Dendritic cell treated with granulocyte-macrophage colony-stimulating factor and Interleukin-4, amounts not matched to agents 40 ng/mL and 50 ng/mL, for 4 days (primary cell): Measurements from ENCODE around the gene CGA.
"Not testable (repeated sequence)": the region's sequence is repeated elsewhere in the genome, so short reads cannot be mapped to it uniquely, and the experiment has no call there.

Experiments
- H3K27ac Mint-ChIP-seq: one replicate; pipeline ENCODE4 v1.8.0; 2022; ENCODE audit warnings: mild to moderate bottlenecking, mixed read lengths
- H3K27me3 Mint-ChIP-seq: one replicate; pipeline ENCODE4 v1.8.0; 2022; ENCODE audit warnings: mild to moderate bottlenecking, mixed read lengths
- H3K36me3 Mint-ChIP-seq: one replicate; pipeline ENCODE4 v1.8.0; 2022; ENCODE audit warnings: low read depth, mixed read lengths
- H3K4me1 Mint-ChIP-seq: one replicate; pipeline ENCODE4 v1.8.0; 2022; ENCODE audit warnings: low read depth, mixed read lengths
- H3K4me3 Mint-ChIP-seq: one replicate; pipeline ENCODE4 v1.8.0; 2022; ENCODE audit warnings: mild to moderate bottlenecking, moderate library complexity, mixed read lengths
- H3K9me3 Mint-ChIP-seq: one replicate; pipeline ENCODE4 v1.8.0; 2022; ENCODE audit warnings: mixed read lengths
- intact Hi-C: fragments of 100-400 bp; cut with micrococcal nuclease; formaldehyde crosslinking; loops from one replicate; pipeline ENCODE4 v1.15.0; 2022

The CGA gene

DNA sequence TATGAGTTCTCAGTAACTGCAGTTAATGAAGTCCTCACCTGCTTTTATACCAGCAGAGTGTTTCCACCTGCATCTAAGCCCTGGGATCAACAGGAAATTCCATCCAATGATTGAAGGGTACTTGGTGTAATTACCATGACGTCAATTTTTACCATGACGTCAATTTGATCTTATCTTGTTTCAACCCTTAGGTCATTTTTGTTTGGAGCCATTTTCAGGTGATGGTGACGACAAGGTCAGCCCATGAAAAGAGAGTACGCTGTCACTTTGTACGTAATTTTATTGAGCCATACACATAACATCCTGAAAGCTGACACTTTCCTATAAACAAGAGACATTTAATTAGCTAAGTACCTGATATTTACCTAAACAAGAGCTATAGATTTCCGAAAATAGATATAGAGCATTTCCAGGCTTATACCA is at the start of gene CGA:
Gene CGA (minus strand): TSS at position 20 of the 423 bp plus-strand sequence. CDS start 6,906 bp downstream, outside the sequence.
- Mint-ChIP-seq H3K4me3 (no peak within 1 kb of the TSS), H3K36me3 (no peaks in the 10 kb centered on the region), H3K9me3 (no peaks in the 10 kb centered on the region), H3K27ac (no peak within 1 kb of the TSS), H3K4me1 (no peaks in the 10 kb centered on the region), H3K27me3 (no peaks in the 10 kb centered on the region)
- intact Hi-C loops = no loop called here

DNA sequence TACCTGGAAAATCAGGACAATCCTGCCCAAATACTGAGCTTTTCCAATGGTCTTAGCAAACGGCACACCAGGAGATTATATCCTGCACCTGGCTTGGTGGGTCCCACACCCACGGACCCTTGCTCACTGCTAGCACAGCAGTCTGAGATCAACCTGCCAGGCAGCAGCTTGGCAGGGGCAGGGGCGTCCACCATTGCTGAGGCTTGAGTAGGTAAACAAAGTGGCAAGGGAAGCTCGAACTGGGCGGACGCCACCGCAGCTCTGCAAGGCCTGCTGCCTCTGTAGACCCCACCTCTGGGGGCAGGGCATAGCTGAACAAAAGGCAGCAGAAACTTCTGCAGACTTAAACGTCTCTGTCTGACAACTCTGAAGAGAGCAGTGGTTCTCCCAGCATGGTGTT is 45.0 kb upstream of the CGA start:
- peaks cover 20% of the 10 kb centered on the region for H3K27me3 Mint-ChIP-seq
- not testable (repeated sequence) for H3K27ac Mint-ChIP-seq, H3K36me3 Mint-ChIP-seq, H3K9me3 Mint-ChIP-seq, H3K4me3 Mint-ChIP-seq
- intact Hi-C loops = loop anchor here (1.0 to 10.0 kb wide), 2 partner anchors 97 to 255 kb away; no protein-coding TSS in a partner anchor
- peaks cover 16% of the 10 kb centered on the region for H3K4me1 Mint-ChIP-seq

DNA sequence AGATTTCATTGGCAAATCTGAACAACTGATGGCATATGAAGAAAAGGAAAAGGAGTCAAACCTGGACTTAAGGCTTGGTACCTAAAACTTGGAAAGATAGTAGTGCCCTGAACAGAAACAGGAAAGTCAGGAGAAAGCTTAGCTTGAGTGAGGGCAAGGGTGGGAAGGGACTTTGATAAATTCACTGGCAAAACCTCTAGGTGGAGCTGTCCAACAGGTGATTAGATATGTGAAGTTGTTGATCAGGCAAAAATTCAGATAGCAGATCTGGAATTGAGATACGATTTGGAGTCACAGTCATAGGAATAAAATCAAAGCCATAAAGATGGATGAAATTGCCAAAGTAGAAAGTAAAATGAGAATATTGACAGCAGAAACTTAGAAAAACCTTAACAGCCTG is 44.3 kb upstream of the CGA start:
- peaks cover 16% of the 10 kb centered on the region for H3K4me1 Mint-ChIP-seq
- H3K4me3 Mint-ChIP-seq = no peak overlapping the region
- intact Hi-C loops = loop anchor here (1.0 to 10.0 kb wide), 2 partner anchors 98 to 256 kb away; no protein-coding TSS in a partner anchor
- no peak overlapping the region for H3K27ac Mint-ChIP-seq
- H3K36me3 Mint-ChIP-seq = no peaks in the 10 kb centered on the region
- peaks cover 20% of the 10 kb centered on the region for H3K27me3 Mint-ChIP-seq
- peaks cover 9% of the 10 kb centered on the region for H3K9me3 Mint-ChIP-seq

DNA sequence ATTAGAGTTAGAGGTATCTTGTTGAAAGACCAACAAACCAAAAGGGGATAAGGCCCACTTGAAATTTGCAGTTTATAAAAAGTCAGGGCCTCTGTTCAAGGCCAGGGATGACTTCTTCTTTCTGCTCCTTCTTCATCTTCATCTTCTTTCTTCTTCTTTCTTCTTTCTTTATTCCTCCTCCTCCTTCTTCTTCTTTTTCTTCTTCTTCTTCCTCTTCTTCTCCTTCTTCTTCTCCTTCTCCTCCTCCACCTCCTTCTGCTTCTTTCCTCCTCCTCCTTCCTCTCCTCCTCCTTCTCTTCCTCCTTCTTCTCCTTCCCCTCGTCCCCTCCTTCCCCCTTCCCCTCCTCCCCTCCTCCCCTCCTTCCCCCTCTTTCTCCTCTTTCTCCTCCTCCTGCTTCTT is 42.1 kb upstream of the CGA start:
- H3K9me3 Mint-ChIP-seq = peaks cover 9% of the 10 kb centered on the region
- intact Hi-C loops = loop anchor here (10.0 kb wide), 1 partner anchor 258 kb away; no protein-coding TSS in a partner anchor
- no peak overlapping the region for H3K27ac Mint-ChIP-seq
- H3K4me1 Mint-ChIP-seq = peaks cover 16% of the 10 kb centered on the region
- H3K27me3 Mint-ChIP-seq = peaks cover 8% of the 10 kb centered on the region
- H3K36me3 Mint-ChIP-seq = no peaks in the 10 kb centered on the region
- H3K4me3 Mint-ChIP-seq = no peak overlapping the region

DNA sequence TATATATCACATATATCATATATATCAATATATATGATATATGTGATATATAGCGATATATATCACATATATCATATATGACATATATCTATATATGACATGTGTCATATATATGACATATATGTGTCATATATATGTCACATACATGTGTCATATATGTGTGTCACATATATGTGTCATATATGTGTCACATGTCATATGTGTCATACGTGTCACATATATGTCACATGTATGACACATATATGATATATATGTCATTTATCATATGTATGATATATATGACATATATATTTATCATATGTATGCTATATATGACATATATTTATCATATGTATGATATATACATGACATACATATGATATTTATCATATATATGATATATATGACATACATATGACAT is 32.8 kb upstream of the CGA start:
- Mint-ChIP-seq H3K4me3 (no peak overlapping the region), H3K4me1 (no peaks in the 10 kb centered on the region), H3K9me3 (no peaks in the 10 kb centered on the region), H3K27ac (no peak overlapping the region), H3K27me3 (peaks cover 2% of the 10 kb centered on the region), H3K36me3 (no peaks in the 10 kb centered on the region)
- intact Hi-C loops = no loop called here

DNA sequence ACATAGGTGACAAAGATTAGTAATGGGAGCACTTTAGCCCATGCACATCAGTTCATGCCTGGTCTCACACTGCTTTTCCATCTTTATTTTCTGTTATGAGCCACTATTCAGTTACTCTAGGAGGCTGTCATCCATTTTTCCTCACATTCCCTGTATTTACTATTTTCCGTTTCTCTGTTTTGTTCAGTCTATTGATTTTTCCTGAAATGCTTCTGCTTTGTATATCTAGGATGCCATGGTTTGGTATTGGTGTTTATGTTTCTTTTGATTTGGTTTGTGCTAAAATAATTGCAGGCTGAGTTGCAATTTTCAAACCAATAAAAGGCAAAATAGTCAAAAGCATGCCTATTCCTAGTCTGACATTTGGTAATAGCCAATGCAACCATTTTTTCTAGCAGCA is 31.6 kb upstream of the CGA start:
- no peaks in the 10 kb centered on the region for H3K36me3 Mint-ChIP-seq
- H3K4me3 Mint-ChIP-seq = no peak overlapping the region
- peaks cover 11% of the 10 kb centered on the region for H3K27me3 Mint-ChIP-seq
- H3K27ac Mint-ChIP-seq = no peak overlapping the region
- intact Hi-C loops = no loop called here
- no peaks in the 10 kb centered on the region for H3K4me1 Mint-ChIP-seq
- peaks cover 12% of the 10 kb centered on the region for H3K9me3 Mint-ChIP-seq

DNA sequence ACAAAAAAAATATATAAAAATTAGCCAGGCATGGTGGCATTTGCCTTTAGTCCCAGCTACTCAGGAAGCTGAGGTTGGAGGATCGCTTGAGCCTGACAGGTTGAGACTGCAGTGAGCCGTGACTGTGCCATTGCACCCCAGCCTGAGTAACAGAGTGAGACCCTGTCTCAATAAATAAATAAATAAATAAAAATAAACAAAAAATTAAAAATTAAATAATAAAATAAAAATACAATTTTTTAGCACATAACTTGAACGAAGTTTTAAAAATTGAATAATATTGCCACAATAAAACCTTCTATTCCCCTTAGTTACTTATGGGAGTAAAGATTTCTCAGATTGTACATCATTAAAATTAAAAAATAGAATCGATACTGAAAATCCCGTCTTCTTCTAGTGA is 29.2 kb upstream of the CGA start:
- peaks cover 12% of the 10 kb centered on the region for H3K9me3 Mint-ChIP-seq
- H3K4me1 Mint-ChIP-seq = no peaks in the 10 kb centered on the region
- intact Hi-C loops = no loop called here
- H3K4me3 Mint-ChIP-seq = no peak overlapping the region
- H3K27me3 Mint-ChIP-seq = peaks cover 11% of the 10 kb centered on the region
- H3K36me3 Mint-ChIP-seq = no peaks in the 10 kb centered on the region
- H3K27ac Mint-ChIP-seq = no peak overlapping the region

DNA sequence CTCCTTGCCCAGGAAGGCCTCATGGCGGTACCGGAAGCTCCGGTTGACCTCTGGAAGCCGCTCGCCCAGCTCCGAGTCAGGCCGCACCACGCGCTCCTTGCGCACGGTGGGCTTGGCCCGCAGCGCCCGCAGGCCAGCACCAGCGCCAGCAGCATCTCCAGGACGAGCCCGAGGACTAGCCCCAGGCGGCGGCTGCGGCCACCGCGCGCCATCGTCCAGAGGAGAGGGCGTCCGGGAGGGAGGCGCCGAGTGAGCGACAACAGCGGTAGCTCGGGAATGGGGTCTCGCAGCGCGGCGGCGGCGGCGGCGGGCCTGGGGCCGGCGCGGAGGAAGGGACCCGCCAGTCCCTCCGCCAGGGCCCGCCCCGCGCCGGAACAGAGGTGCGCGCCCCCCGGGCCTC is 27.6 kb upstream of the CGA start:
- Mint-ChIP-seq H3K36me3 (no peaks in the 10 kb centered on the region), H3K27me3 (peaks cover 11% of the 10 kb centered on the region), H3K9me3 (peaks cover 12% of the 10 kb centered on the region), H3K27ac (no peak overlapping the region), H3K4me1 (no peaks in the 10 kb centered on the region), H3K4me3 (no peak overlapping the region)
- intact Hi-C loops = no loop called here

DNA sequence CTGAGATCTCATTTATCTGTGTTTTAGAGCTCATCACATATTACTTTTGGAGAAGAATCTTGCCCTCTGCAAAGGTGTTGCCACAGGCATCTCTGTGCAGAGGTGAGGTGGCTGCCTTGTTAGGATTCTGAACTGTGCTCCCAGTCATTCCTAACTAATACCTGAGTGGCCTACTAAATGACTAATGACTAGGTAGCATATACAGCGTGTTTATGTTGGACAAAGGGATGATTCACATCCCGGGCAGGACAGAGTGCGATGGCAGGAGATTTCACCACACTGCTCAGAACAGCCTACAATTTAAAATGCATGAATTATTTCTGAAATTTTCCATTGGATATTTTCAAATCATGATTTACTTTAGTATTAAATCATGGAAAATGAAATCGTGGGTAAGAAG is 23.1 kb upstream of the CGA start:
- H3K9me3 Mint-ChIP-seq = peaks cover 12% of the 10 kb centered on the region
- H3K27ac Mint-ChIP-seq = no peak overlapping the region
- H3K36me3 Mint-ChIP-seq = no peaks in the 10 kb centered on the region
- no peak overlapping the region for H3K4me3 Mint-ChIP-seq
- H3K27me3 Mint-ChIP-seq = peaks cover 11% of the 10 kb centered on the region
- intact Hi-C loops = no loop called here
- no peaks in the 10 kb centered on the region for H3K4me1 Mint-ChIP-seq

DNA sequence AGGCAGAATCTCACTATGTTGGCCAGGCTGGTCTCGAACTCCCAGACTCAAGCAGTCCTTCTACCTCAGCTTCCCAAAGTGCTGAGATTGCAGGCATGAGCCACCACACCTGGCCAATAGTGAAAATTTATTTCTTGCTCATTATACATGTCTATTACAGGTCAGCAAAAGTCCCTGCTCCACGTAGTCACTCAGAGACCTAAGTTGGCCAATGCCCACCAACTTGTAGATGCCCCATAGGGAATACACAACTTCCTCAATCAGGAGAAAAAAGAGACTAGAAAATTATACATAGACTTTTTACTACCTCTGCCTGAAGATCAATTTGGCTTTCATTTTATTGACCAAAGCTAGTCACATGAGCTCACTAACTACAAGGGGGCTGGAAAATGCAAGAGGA is 22.0 kb upstream of the CGA start:
- intact Hi-C loops = no loop called here
- H3K36me3 Mint-ChIP-seq = no peaks in the 10 kb centered on the region
- H3K4me3 Mint-ChIP-seq = no peak overlapping the region
- peaks cover 4% of the 10 kb centered on the region for H3K9me3 Mint-ChIP-seq
- H3K27me3 Mint-ChIP-seq = peaks cover 4% of the 10 kb centered on the region
- no peaks in the 10 kb centered on the region for H3K4me1 Mint-ChIP-seq
- H3K27ac Mint-ChIP-seq = no peak overlapping the region

DNA sequence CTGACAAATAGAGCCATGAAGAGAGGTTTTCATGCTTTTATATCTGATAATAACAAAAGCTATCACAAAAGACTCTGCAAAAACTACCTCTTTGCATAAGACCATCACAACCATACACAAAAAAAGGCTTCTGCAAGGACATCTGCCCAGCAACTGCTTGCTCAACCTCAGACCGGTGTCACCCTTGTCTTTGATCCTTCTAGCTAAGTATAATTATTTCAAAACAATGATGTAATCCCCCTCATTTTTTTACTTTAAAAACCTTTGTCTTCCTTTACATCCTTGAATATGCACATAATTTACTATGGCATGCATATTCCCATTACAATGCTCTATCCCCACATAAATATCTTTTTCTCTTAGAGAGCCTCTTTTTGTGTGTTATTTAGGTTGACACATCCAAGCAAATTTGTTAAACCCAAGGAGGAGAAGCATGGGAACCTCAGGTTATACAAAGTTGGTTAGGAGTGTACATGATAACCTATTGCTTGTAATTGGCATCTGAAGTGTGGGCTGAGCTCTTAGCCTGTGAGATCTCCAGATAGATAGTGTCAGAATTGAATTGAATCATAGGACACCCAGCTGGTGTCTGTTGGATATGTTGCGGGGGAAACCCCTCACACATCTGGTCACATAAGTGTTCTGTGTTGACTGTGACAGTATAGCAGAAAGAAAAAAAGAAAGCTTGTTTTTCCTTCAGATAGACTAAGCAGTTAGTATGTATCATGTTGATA is 20.7 kb upstream of the CGA start:
- no peaks in the 10 kb centered on the region for H3K36me3 Mint-ChIP-seq
- no peaks in the 10 kb centered on the region for H3K9me3 Mint-ChIP-seq
- H3K27me3 Mint-ChIP-seq = no peaks in the 10 kb centered on the region
- H3K4me3 Mint-ChIP-seq = no peak overlapping the region
- H3K27ac Mint-ChIP-seq = no peak overlapping the region
- peaks cover 1% of the 10 kb centered on the region for H3K4me1 Mint-ChIP-seq
- intact Hi-C loops = no loop called here

DNA sequence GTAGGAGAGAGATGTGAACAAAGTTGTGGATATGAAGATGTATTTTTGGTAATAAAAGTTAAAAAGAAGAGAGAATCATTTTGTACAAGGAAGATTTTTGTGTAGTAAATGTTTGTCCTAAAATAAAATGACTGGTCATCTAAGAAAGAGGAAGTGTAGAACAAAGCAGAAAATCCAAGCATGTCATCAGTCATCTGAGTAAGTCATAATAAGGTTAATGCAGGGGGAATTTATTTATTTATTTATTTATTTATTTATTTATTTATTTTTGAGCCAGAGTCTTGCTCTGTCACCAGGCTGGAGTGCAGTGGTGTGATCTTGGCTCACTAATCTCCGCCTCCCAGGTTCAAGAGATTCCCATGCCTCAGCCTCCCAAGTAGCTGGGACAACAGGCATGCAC is 15.7 kb upstream of the CGA start:
- peaks cover 11% of the 10 kb centered on the region for H3K4me1 Mint-ChIP-seq
- no peaks in the 10 kb centered on the region for H3K9me3 Mint-ChIP-seq
- H3K36me3 Mint-ChIP-seq = no peaks in the 10 kb centered on the region
- no peak overlapping the region for H3K4me3 Mint-ChIP-seq
- no peaks in the 10 kb centered on the region for H3K27me3 Mint-ChIP-seq
- intact Hi-C loops = no loop called here
- no peak overlapping the region for H3K27ac Mint-ChIP-seq

DNA sequence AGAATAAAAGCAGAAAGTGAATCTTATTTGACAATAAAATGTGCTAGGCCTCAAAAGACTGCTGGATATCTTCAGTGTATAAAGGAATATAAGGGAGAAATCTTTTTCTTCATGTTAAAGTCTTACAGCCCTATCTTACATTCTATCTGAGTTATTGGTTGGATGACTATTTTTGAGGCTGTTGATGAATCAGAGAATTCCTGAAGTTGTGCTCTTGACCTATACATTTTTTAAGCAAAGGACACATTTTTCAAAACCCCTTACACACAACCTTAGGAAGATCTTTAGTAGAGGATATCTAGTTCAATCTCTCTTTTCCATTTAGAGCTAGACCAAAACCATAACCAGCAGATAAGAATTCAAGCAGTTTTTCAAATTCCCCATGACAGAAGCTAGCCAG is 10.9 kb upstream of the CGA start:
- no peaks in the 10 kb centered on the region for H3K36me3 Mint-ChIP-seq
- no peak overlapping the region for H3K27ac Mint-ChIP-seq
- no peaks in the 10 kb centered on the region for H3K27me3 Mint-ChIP-seq
- peaks cover 11% of the 10 kb centered on the region for H3K4me1 Mint-ChIP-seq
- H3K9me3 Mint-ChIP-seq = no peaks in the 10 kb centered on the region
- H3K4me3 Mint-ChIP-seq = no peak overlapping the region
- intact Hi-C loops = no loop called here

DNA sequence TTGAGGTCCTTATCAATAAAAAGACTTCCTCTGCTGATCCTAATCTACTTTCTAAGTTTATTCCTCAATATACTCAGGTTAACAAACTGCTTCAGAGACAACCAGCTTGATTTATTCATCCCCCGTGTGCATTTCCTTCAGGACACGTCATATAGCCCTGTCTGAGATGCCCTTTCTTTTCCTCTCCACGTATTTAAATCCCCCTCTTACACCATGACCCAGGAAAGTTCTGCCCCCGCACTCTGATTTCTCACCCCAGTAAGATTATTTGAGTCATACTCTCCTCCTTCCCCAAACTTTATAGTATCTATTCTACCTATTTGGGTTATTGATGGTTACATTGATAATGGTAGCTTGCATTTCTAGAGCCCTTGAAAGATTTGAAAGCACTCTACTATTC is 9.8 kb upstream of the CGA start:
- Mint-ChIP-seq H3K4me3 (no peak overlapping the region), H3K27me3 (no peaks in the 10 kb centered on the region), H3K9me3 (no peaks in the 10 kb centered on the region), H3K4me1 (peaks cover 6% of the 10 kb centered on the region), H3K27ac (no peak overlapping the region), H3K36me3 (no peaks in the 10 kb centered on the region)
- intact Hi-C loops = no loop called here

DNA sequence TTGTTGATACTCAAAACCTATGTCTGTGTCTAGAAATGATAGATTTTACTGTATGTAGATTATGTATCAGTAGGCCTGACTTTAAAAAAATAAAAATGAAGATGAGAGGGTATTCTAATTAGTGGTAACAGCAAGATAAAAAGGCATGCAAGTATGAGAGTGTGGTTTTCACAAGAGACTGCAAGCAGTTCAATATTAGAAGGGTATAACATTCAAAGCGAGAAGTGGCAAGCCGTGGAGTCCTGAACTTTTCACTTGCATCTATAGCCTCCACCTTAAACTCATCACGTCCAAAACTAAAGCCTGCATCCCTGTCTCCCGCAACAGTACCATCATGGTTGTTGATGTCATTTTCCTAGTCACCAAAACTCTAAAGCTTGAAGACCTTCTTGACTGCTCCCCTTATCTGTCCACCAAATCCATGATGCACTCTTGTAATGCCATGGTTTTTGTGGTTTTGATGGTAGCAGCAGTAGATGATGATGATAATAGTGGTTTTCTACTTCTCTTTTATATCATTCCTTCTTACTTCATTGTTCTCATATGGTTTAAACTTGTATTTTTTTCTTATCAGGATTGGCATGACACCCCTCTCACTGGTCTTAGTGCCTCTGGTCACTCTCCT is 9.2 kb upstream of the CGA start:
- Mint-ChIP-seq H3K36me3 (no peaks in the 10 kb centered on the region), H3K27ac (no peak overlapping the region), H3K4me1 (peaks cover 6% of the 10 kb centered on the region), H3K9me3 (no peaks in the 10 kb centered on the region), H3K4me3 (no peak overlapping the region), H3K27me3 (no peaks in the 10 kb centered on the region)
- intact Hi-C loops = no loop called here
